ENCODE data around the gene RPS28.

RPS28 gene

GRCh38 chr19:8332976-8333766, 11.9 kb downstream of the RPS28 start:
- TF ChIP-seq CSRNP3 (CRISPR knock-in tag; IDR thresholded peaks at IDR 0.05) (no peak), CREB5 (CRISPR knock-in tag; IDR thresholded peaks at IDR 0.05; ENCODE audit: low read depth) (no peak), ZC3H10 (CRISPR knock-in tag; IDR thresholded peaks at IDR 0.05) (no peak), RARB (CRISPR knock-in tag; IDR thresholded peaks at IDR 0.05) (no peak), ZNF70 (CRISPR knock-in tag; IDR thresholded peaks at IDR 0.05) (no peak), BACH2 (CRISPR knock-in tag; IDR thresholded peaks at IDR 0.05; ENCODE audit: borderline replicate concordance) (no peak), ARNTL (CRISPR knock-in tag; IDR thresholded peaks at IDR 0.05; ENCODE audit: borderline replicate concordance, low read depth) (no peak), ESRRG (CRISPR knock-in tag; IDR thresholded peaks at IDR 0.05) (no peak), ISL1 (CRISPR knock-in tag; IDR thresholded peaks at IDR 0.05) (no peak), GLIS3 (CRISPR knock-in tag; IDR thresholded peaks at IDR 0.05) (no peak)
- ATAC-seq, result 0 out of 3 replicates have a peak, but pooled peaks have one; percentile 7

- TF ChIP-seq ESRRG (CRISPR knock-in tag; IDR thresholded peaks at IDR 0.05) (no peak), CREB5 (CRISPR knock-in tag; IDR thresholded peaks at IDR 0.05; ENCODE audit: low read depth) (no peak), ARNTL (CRISPR knock-in tag; IDR thresholded peaks at IDR 0.05; ENCODE audit: borderline replicate concordance, low read depth) (no peak), CSRNP3 (CRISPR knock-in tag; IDR thresholded peaks at IDR 0.05) (no peak), BACH2 (CRISPR knock-in tag; IDR thresholded peaks at IDR 0.05; ENCODE audit: borderline replicate concordance) (no peak), POU6F1 (CRISPR knock-in tag; IDR thresholded peaks at IDR 0.05; ENCODE audit: borderline replicate concordance, low read depth) (no peak), SNAI2 (CRISPR knock-in tag; IDR thresholded peaks at IDR 0.05) (no peak), OSR1 (CRISPR knock-in tag; IDR thresholded peaks at IDR 0.05) (no peak), CSDC2 (CRISPR knock-in tag; IDR thresholded peaks at IDR 0.05) (no peak), ZFP3 (CRISPR knock-in tag; IDR thresholded peaks at IDR 0.05) (no peak), TOX (CRISPR knock-in tag; IDR thresholded peaks at IDR 0.05; ENCODE audit: borderline replicate concordance) (no peak), PPARA (CRISPR knock-in tag; IDR thresholded peaks at IDR 0.05; ENCODE audit: borderline replicate concordance) (no peak), ZNF70 (CRISPR knock-in tag; IDR thresholded peaks at IDR 0.05) (no peak), PATZ1 (CRISPR knock-in tag; IDR thresholded peaks at IDR 0.05; ENCODE audit: borderline replicate concordance) (no peak), ZFP30 (CRISPR knock-in tag; IDR thresholded peaks at IDR 0.05) (no peak)
- no peak for ATAC-seq
These were observed 12.6 kb downstream of the RPS28 start for GRCh38 chr19:8333767-8334457.
